Bronchial epithelial cell (primary cell): ENCODE data around the gene TOGARAM1. TPM values are rescaled to one million over a fixed set of nuclear protein-coding genes. Genes with fewer than 3 reads are reported as not detected.

Experiments used
- DNase-seq: peaks from one replicate; pipeline ENCODE4 v3.0.0-alpha.2; 2010; ENCODE audit warnings: low read depth
- FAIRE-seq: peaks from 2 replicates; lab custom pipeline; 2011; peaks lifted over from hg19 to GRCh38; lab: Jason Lieb, UNC
- H3K27me3 ChIP-seq: 2 replicates; pipeline ENCODE4 v1.5.1; 2011; ENCODE audit warnings: low read length; ENCODE audit not compliant: control insufficient read depth, insufficient read depth
- H3K36me3 ChIP-seq: 2 replicates; pipeline ENCODE4 v1.5.1; 2011; ENCODE audit warnings: low read length; ENCODE audit not compliant: control insufficient read depth, insufficient read depth
- H3K4me3 ChIP-seq: 2 replicates; pipeline ENCODE4 v1.5.1; 2011; ENCODE audit warnings: mild to moderate bottlenecking, low read depth, low read length, control low read depth
- CTCF ChIP-seq: IDR thresholded peaks from 2 replicates; pipeline ENCODE4 v1.5.1; 2011; ENCODE audit warnings: mild to moderate bottlenecking, moderate library complexity, low read length, control low read depth, inconsistent platforms; ENCODE audit not compliant: insufficient read depth, severe bottlenecking
- total RNA-seq: library from RNA; depleted of rRNA; stranded (reverse); fragments of >200 nt; gene quantifications from 2 replicates; pipeline ENCODE4 v1.2.1, GENCODE V29; 2014

Gene TOGARAM1
- total RNA-seq, 1 donor from 2014 or later = 9.0 TPM

DNA sequence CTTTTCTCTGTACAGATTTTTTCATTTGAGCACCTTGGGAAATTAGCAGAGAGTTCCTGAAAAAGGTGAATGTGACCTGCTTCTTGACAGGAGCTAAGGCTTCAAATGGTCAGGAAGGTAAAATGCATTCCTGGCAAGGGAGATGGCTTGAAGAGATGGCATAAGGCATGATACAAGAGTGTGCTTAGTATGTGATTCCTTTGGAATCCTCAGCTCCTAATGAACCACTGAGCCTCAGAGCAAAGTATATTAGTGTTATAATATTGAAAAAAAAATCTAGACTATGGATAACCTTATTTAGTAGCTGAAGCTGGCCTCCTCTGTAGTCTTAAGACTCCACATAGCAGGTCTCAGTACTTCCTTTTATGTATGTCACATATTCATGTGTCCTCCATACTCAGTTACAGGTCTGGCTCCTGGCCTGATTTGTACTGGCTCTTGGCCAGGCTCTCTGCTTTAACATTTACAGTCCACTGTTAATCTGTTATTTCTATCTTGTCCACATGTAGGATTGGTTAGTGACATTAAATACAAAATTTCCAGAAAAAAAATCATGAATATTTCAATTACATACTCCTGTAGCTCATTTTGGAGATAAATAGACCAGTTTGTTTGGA, 17.9 kb downstream of the TOGARAM1 start:
- H3K36me3 ChIP-seq = no peaks in the 10 kb centered on the region
- no peak for TF ChIP-seq CTCF
- DNase-seq (no peak), FAIRE-seq (no peak)
- no peaks in the 10 kb centered on the region for H3K27me3 ChIP-seq
- H3K4me3 ChIP-seq = no peak overlapping the region

GRCh38 chr14:44981198-44981597, 19.2 kb downstream of the TOGARAM1 start:
- no peak for TF ChIP-seq CTCF
- FAIRE-seq (no peak), DNase-seq (no peak)
- Histone ChIP-seq H3K4me3 (no peak overlapping the region), H3K36me3 (no peaks in the 10 kb centered on the region), H3K27me3 (no peaks in the 10 kb centered on the region)

- Histone ChIP-seq H3K27me3 (no peaks in the 10 kb centered on the region), H3K4me3 (no peak overlapping the region), H3K36me3 (no peaks in the 10 kb centered on the region)
- TF ChIP-seq CTCF = no peak
- FAIRE-seq (no peak), DNase-seq (no peak)
Observed at GRCh38 chr14:44982594-44982993, 20.6 kb downstream of the TOGARAM1 start.

- no peak for TF ChIP-seq CTCF
- Histone ChIP-seq H3K36me3 (no peaks in the 10 kb centered on the region), H3K27me3 (no peaks in the 10 kb centered on the region), H3K4me3 (no peak overlapping the region)
- FAIRE-seq = no peak
- no peak for DNase-seq
Observed at GRCh38 chr14:44988694-44989093, 26.7 kb downstream of the TOGARAM1 start.

DNA sequence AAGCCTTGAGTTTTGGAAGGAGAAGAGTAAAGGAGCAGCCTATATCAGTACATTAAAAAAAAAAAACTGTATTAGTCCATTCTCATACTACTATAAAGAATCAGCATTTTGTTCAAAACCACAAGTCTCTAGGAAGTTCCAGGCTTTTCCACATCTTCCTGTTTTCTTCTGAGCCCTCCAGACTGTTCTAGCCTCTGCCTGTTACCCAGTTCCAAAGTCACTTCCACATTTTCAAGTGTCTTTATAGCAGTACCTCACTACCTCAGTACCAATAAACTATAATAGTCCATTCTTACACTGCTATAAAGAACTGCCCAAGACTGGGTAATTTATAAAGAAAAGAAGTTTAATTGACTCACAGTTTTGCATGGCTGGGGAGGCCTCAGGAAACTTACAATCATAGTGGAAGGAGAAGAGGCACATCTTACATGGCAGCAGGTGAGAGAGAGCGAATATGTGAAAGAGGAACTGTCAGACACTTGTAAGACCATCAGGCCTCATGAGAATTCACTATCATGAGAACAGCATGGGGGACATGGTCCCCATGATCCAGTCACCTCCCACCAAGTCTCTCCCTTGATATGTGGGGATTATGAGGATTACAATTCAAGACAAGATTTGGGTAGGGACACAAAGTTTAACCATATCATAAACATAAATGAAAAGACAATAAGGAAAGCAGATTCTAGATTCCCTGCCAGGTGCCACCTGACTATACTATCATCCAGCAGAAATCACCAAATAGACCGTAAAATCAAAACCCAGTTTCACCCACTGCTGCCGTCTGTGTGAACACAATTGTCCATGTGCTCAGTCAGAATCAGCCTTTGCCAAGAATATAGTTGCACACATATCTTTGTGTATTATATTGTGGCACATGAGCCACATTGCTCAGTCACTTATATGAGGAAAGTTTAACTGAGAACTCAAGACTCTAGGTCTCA, 27.8 kb downstream of the TOGARAM1 start:
- FAIRE-seq (no peak), DNase-seq (no peak)
- no peak for TF ChIP-seq CTCF
- H3K36me3 ChIP-seq = no peaks in the 10 kb centered on the region
- no peaks in the 10 kb centered on the region for H3K27me3 ChIP-seq
- no peak overlapping the region for H3K4me3 ChIP-seq
